ENCODE results near the gene ACY1.

DNA sequence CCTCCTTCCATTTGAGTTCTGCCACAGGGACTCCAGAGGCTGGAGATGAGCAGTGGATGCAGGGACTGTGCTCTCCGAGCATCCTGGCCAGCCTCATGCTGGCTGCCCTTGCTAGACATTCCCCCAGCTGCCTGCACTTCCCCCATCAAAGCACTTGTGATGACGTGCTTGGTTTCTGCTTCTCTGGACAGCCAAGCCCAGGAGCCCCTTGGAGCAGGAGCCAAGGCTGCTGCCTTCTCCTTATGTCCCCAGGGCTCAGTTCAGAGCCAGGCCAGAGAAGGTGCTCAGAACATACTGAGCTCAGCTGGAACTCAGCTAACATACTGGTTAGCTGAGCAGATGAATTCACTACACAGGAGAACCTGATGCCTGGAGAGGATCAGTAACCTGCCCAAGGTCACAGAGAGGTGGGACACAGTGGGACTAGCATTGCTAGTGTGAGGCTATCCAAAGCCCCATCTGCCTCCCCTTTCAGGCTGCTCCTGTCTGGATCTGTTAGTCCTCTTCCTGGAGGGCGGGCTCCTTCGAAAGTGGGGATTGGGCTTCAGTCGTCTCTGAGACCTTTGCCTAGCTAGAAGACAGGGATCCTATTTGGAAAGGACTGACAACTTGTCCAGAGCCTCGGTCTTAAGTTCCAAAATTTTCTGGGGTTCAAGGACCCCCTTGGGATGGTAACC is 20.3 kb upstream of the ACY1 start:
- TF ChIP-seq, protein P1, sequence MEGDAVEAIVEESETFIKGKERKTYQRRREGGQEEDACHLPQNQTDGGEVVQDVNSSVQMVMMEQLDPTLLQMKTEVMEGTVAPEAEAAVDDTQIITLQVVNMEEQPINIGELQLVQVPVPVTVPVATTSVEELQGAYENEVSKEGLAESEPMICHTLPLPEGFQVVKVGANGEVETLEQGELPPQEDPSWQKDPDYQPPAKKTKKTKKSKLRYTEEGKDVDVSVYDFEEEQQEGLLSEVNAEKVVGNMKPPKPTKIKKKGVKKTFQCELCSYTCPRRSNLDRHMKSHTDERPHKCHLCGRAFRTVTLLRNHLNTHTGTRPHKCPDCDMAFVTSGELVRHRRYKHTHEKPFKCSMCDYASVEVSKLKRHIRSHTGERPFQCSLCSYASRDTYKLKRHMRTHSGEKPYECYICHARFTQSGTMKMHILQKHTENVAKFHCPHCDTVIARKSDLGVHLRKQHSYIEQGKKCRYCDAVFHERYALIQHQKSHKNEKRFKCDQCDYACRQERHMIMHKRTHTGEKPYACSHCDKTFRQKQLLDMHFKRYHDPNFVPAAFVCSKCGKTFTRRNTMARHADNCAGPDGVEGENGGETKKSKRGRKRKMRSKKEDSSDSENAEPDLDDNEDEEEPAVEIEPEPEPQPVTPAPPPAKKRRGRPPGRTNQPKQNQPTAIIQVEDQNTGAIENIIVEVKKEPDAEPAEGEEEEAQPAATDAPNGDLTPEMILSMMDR (optimal IDR thresholded peaks at IDR 0.05 in 1 of 3, IDR thresholded peaks at IDR 0.05 in 1 of 3, conservative IDR thresholded peaks at IDR 0.05 in 1 of 3; ENCODE audit: extremely low read depth in 1 of 3, insufficient read depth in 2 of 3, low read length in 3 of 3) = no peak
- TF ChIP-seq EZH2 (IDR thresholded peaks at IDR 0.05; ENCODE audit: low read length) = no peak
